DOHH2 (cell line): Measurements from ENCODE around the gene IMPDH1.

Source experiments
- H3F3A ChIP-seq: fragments of 200-600 bp; sonication (generic), shearing (Covaris generic); 2 replicates; pipeline ENCODE4 v1.6.0; 2016; ENCODE audit warnings: antibody characterized with exemption, mild to moderate bottlenecking; ENCODE audit not compliant: control insufficient read depth, insufficient read depth
- H3K27ac ChIP-seq: fragments of 200-600 bp; sonication (generic); 2 replicates; pipeline ENCODE4 v1.5.1; 2014; ENCODE audit warnings: low read depth, mild to moderate bottlenecking, low read length, moderate library complexity
- H3K27me3 ChIP-seq: fragments of 200-600 bp; sonication (generic); 2 replicates; pipeline ENCODE4 v1.6.1; 2014; ENCODE audit warnings: mild to moderate bottlenecking, low read length, mixed read lengths; ENCODE audit not compliant: control insufficient read depth
- H3K36me3 ChIP-seq: fragments of 200-600 bp; sonication (generic); 2 replicates; pipeline ENCODE4 v1.6.1; 2014; ENCODE audit warnings: mild to moderate bottlenecking, low read length, moderate library complexity, mixed read lengths; ENCODE audit not compliant: control insufficient read depth
- H3K4me1 ChIP-seq: fragments of 200-600 bp; sonication (generic); 2 replicates; pipeline ENCODE4 v1.6.1; 2014; ENCODE audit warnings: mild to moderate bottlenecking, low read length, mixed read lengths; ENCODE audit not compliant: control insufficient read depth
- H3K4me2 ChIP-seq: fragments of 200-600 bp; sonication (generic); 2 replicates; pipeline ENCODE4 v1.6.0; 2014; ENCODE audit warnings: mild to moderate bottlenecking, low read length, moderate library complexity
- H3K4me3 ChIP-seq: fragments of 200-600 bp; sonication (generic); 2 replicates; pipeline ENCODE4 v1.5.1; 2014; ENCODE audit warnings: mild to moderate bottlenecking, low read length, mixed read lengths
- H3K79me2 ChIP-seq: fragments of 200-600 bp; sonication (generic); 2 replicates; pipeline ENCODE4 v1.6.1; 2014; ENCODE audit warnings: mild to moderate bottlenecking, low read length, mixed read lengths; ENCODE audit not compliant: control insufficient read depth
- H3K9me2 ChIP-seq: fragments of 200-600 bp; sonication (generic); replicated peaks from 2 replicates; pipeline ENCODE4 v1.6.1; 2014; ENCODE audit warnings: mild to moderate bottlenecking, low read length, mixed read lengths; ENCODE audit not compliant: control insufficient read depth
- H3K9me3 ChIP-seq: fragments of 200-600 bp; sonication (generic); 2 replicates; pipeline ENCODE4 v1.6.1; 2014; ENCODE audit warnings: antibody characterized with exemption, low read length, mixed read lengths; ENCODE audit not compliant: control insufficient read depth, insufficient read depth
- H4K20me1 ChIP-seq: fragments of 200-600 bp; sonication (generic); 2 replicates; pipeline ENCODE4 v1.6.0; 2014; ENCODE audit warnings: low read depth, mild to moderate bottlenecking, antibody characterized with exemption, low read length, moderate library complexity; ENCODE audit not compliant: control insufficient read depth, insufficient read depth
- EZH2phosphoT487 ChIP-seq: fragments of 200-600 bp; sonication (generic); IDR thresholded peaks from 2 replicates; pipeline ENCODE4 v1.6.1; 2017; ENCODE audit warnings: borderline replicate concordance, mild to moderate bottlenecking, antibody characterized with exemption, low read length, moderate library complexity, mixed read lengths
- TF ChIP-seq, protein P1 (sequence below): fragments of 200-600 bp; sonication (generic); IDR thresholded peaks from one replicate; pipeline ENCODE4 v1.5.1; 2014; ENCODE audit warnings: antibody characterized with exemption, mild to moderate bottlenecking, low read depth, low read length; ENCODE audit not compliant: poor library complexity, severe bottlenecking

The IMPDH1 gene

DNA sequence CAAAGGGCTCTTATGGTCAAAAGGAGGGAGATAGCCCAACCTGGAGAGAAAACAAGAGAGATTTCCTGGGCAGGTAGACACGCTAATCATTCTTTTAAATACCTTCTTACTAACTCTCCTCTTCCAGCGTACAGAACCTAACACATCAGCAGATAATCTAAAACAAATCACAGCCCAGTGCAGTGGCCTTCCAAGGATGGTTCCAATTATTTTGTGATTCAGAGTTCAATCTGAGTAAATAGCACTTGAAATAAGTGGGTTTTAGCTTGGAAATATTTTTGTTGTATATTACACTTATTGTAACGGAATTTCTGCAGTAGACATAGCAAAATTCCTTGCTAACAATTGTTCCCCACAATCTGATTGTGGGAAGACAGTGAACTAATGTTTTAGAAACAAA, 7.3 kb upstream of the IMPDH1 start:
- H3K9me2 ChIP-seq, result no peaks in the 10 kb centered on the region
- no peak overlapping the region for H3K27ac ChIP-seq
- peaks cover 3% of the 10 kb centered on the region; the same call in 1 of the 2 replicates for H3K4me1 ChIP-seq
- no peaks in the 10 kb centered on the region for H3K79me2 ChIP-seq
- H3K4me3 ChIP-seq, result no peak overlapping the region
- H3K4me2 ChIP-seq, result no peak overlapping the region
- no peaks in the 10 kb centered on the region for H3F3A ChIP-seq
- H3K9me3 ChIP-seq, result no peaks in the 10 kb centered on the region
- peaks cover 19% of the 10 kb centered on the region for H3K27me3 ChIP-seq
- no peak for TF ChIP-seq EZH2phosphoT487
- TF ChIP-seq, protein P1, sequence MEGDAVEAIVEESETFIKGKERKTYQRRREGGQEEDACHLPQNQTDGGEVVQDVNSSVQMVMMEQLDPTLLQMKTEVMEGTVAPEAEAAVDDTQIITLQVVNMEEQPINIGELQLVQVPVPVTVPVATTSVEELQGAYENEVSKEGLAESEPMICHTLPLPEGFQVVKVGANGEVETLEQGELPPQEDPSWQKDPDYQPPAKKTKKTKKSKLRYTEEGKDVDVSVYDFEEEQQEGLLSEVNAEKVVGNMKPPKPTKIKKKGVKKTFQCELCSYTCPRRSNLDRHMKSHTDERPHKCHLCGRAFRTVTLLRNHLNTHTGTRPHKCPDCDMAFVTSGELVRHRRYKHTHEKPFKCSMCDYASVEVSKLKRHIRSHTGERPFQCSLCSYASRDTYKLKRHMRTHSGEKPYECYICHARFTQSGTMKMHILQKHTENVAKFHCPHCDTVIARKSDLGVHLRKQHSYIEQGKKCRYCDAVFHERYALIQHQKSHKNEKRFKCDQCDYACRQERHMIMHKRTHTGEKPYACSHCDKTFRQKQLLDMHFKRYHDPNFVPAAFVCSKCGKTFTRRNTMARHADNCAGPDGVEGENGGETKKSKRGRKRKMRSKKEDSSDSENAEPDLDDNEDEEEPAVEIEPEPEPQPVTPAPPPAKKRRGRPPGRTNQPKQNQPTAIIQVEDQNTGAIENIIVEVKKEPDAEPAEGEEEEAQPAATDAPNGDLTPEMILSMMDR, result no peak
- no peaks in the 10 kb centered on the region for H3K36me3 ChIP-seq
- H4K20me1 ChIP-seq, result no peaks in the 10 kb centered on the region

DNA sequence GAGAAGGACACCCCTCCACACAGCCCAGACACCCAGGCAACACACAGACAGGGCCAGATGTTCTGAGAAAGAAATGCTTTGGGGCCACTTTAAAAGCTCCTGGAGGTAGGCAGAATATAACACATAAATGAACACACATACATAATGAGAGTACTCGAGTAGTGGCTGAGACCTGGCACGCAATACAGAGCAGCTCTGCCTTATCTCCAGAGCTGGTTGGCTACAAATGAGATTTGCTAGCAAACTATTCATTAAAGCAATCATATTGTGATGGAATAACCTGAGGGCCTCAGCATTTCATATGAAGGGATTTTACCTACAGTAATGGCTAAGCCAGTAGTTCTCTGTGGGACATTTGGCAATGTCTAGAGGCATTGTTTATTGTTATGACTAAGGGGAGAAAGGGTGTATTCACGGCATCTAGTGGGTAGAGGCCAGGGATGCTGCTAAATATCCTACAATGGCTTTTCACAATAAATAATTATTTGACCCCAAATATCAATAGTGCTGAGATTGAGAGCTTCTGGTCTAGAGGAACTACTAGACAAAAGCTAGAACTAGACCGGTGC, 5.5 kb upstream of the IMPDH1 start:
- Histone ChIP-seq H3K27ac (no peak overlapping the region), H3F3A (no peaks in the 10 kb centered on the region), H3K79me2 (no peaks in the 10 kb centered on the region), H3K9me2 (no peaks in the 10 kb centered on the region), H3K27me3 (peaks cover 24% of the 10 kb centered on the region), H3K9me3 (no peaks in the 10 kb centered on the region), H3K4me3 (no peak overlapping the region), H3K4me1 (peaks cover 3% of the 10 kb centered on the region), H3K4me2 (no peak overlapping the region), H4K20me1 (no peaks in the 10 kb centered on the region), H3K36me3 (no peaks in the 10 kb centered on the region)
- no peak for TF ChIP-seq EZH2phosphoT487
- TF ChIP-seq, protein P1, result no peak

DNA sequence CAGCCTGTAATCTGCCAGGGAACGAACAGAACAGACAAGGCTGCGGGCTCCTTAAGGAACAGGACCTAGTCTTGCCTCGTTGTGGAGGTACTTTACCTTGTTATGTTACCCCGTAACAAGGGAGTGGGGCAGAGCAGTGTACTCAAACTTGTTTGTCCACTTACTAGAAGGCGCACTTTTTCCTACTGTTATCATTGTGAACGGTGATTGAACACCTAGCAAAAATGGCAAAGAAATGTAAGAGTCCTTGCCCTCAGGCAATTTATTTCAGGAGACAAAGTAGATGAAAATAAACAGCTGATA, 620 bp upstream of the IMPDH1 start:
- Histone ChIP-seq H3K4me2 (peak overlapping the region; percentile 98), H3K27me3 (peaks cover 19% of the 10 kb centered on the region), H3K36me3 (peaks cover 2% of the 10 kb centered on the region), H3K79me2 (peaks cover 3% of the 10 kb centered on the region), H3K27ac (no peak overlapping the region), H3F3A (peaks cover 8% of the 10 kb centered on the region), H3K9me3 (no peaks in the 10 kb centered on the region), H3K9me2 (no peaks in the 10 kb centered on the region), H3K4me1 (peaks cover 21% of the 10 kb centered on the region), H4K20me1 (no peaks in the 10 kb centered on the region), H3K4me3 (peak overlapping the region; percentile 88)
- TF ChIP-seq, protein P1, result no peak
- peak; percentile 83; the same call in 1 of the 2 replicates for TF ChIP-seq EZH2phosphoT487
